Pancreas (tissue), 10 donors: Measurements from ENCODE around the gene VAMP2. TPM values are rescaled to one million over a fixed set of nuclear protein-coding genes. Genes with fewer than 3 reads are reported as not detected.

ENCODE experiments used
- ATAC-seq, 4 donors: fragments of 200-7000 bp; cut with Tn5 transposase; one replicate each; pipeline versions ENCODE4 v1.8.0 to v1.9.1; 2020; ENCODE audit warnings: mild to moderate bottlenecking in 4 of 4, moderate library complexity in 4 of 4
- DNase-seq, 6 donors: peaks; one replicate each; pipeline ENCODE4 v3.0.0-alpha.2; 2020
- FAIRE-seq: peaks from 2 replicates; lab custom pipeline; 2012; peaks lifted over from hg19 to GRCh38; lab: Jason Lieb, UNC
- H3K27ac ChIP-seq, 4 donors: fragments of 200-600 bp; sonication (generic); 1 replicate in 3 of 4; 2 replicates in 1 of 4; pipeline versions ENCODE4 v1.5.0 to v1.8.0; 2020
- H3K27me3 ChIP-seq, 4 donors: fragments of 200-600 bp; one replicate each; pipeline ENCODE4 v1.8.0; 2021
- H3K36me3 ChIP-seq, 3 donors: fragments of 200-600 bp; sonication (generic) in 1 of 3; one replicate each; pipeline versions ENCODE4 v1.5.0 to v1.8.0; 2020 to 2021
- H3K4me1 ChIP-seq, 3 donors: fragments of 200-600 bp; one replicate each; pipeline ENCODE4 v1.8.0; 2021
- H3K4me3 ChIP-seq, 4 donors: fragments of 200-600 bp; sonication (generic) in 2 of 4; one replicate each; pipeline versions ENCODE4 v1.5.0 to v1.8.0; 2020 to 2021
- H3K9me3 ChIP-seq, 4 donors: fragments of 200-600 bp; one replicate each; pipeline ENCODE4 v1.8.0; 2021
- CTCF ChIP-seq, 4 donors: fragments of 200-600 bp; sonication (generic) in 3 of 4; IDR thresholded peaks; one replicate each; pipeline versions ENCODE4 v1.5.0 to v1.8.0; 2021; ENCODE audit warnings: antibody characterized with exemption in 4 of 4
- WGBS, 2 donors: extraction: QIAGEN DNeasy Blood & Tissue Kit; methylation state at CpG; one replicate each; pipeline ENCODE4 v1.1.7; 2013; 5-methylcytosine and 5-hydroxymethylcytosine counted together
- intact Hi-C, 3 donors: fragments of 100-400 bp; cut with DNase I; formaldehyde crosslinking; loops; one replicate each; pipeline versions ENCODE4 v1.11.1 to v1.14.2; 2022
- polyA plus RNA-seq, 2 donors: library from polyadenylated mRNA; stranded (reverse); fragments of 200-250 nt; gene quantifications; one replicate each; pipeline ENCODE4 v1.2.3, GENCODE V29; 2013
- total RNA-seq, 6 donors: library from RNA; stranded (reverse); fragmentation: NEBNext Ultra II Directional in 4 of 6; extraction: Animal tissue kit (Norgen Biotek cat#: 25700) in 4 of 6; gene quantifications; one replicate each; pipeline versions ENCODE4 v1.2.1 to v1.2.4, GENCODE V29; 2021 to 2023
- donor health status: healthy with polysubstance abuse.
- donor health status: DM: no; HTN: no; CAD: no; lungs with moderate emphysema.
- donor health status: DM: no; HTN: no; CAD: no.
- donor health status: control.
- donor health status: control.
- donor health status: Bipolar disorder and iron deficiency.
- donor health status: DM: yes; HTN: yes; CAD: no.
- donor health status: DM: no; HTN: no; CAD: no.
- donor health status: DM: no; HTN: no; CAD: no.
- donor health status: DM: yes; HTN: yes; CAD: no.

VAMP2 gene
- total and polyA plus RNA-seq, 8 donors = 19.5 to 82.0 (median 30.0) TPM

DNA sequence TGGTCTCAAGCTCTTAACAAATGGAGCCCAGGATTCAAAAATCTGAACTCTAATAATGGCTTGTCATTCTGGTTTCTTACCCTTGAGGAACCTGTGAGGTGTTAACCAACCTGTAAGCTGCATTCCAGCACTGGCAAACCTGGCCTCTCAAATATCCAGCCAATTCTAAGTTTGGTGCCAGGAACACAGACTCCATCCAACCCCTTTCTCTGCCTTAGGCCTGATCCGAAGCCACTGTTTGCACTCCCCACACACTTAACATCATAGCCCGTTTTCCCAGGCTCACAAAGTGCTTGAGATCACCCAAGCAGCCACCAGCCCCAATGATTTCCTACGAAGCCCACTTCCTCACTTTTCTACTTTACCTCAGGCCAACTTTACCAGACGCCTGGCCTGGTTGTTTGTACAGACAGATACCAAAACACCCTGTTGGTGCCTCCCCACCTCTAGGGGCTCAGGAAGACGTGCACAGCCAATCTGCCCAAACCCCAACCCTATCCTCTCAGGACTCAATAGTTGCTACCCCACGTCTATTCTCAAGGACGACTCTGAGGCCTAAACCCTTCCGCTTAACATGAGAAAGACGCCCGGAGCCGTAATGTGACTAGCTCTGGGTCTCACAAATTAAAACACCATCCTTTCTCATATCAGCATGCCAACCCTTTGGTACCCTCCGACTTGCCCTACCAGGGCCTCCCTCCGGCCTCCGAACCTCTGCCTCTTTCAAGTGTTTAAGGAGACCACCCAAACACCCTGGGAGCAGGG is 7.3 kb downstream of the VAMP2 start:
- Histone ChIP-seq H3K9me3 (no peaks in the 10 kb centered on the region), H3K36me3 (peaks cover 0 to 9% (median 0%) of the 10 kb centered on the region in 3 donors), H3K27me3 (no peaks in the 10 kb centered on the region), H3K4me3 (peak overlapping the region; percentile 27 to 81 (median 64)), H3K27ac (peak overlapping the region; percentile 96 to 100 (median 99)), H3K4me1 (peaks cover 11 to 36% (median 13%) of the 10 kb centered on the region in 3 donors)
- TF ChIP-seq CTCF (IDR thresholded peaks at IDR 0.05) = no peak
- DNase-seq (peak in 3 of 6 donors; percentile 30 to 60 (median 52)), ATAC-seq (no peak), FAIRE-seq (no peak)
- intact Hi-C loops = no loop called here
- 5% methylated on average over 14 of the region's 14 CpGs for WGBS, 2 donors

DNA sequence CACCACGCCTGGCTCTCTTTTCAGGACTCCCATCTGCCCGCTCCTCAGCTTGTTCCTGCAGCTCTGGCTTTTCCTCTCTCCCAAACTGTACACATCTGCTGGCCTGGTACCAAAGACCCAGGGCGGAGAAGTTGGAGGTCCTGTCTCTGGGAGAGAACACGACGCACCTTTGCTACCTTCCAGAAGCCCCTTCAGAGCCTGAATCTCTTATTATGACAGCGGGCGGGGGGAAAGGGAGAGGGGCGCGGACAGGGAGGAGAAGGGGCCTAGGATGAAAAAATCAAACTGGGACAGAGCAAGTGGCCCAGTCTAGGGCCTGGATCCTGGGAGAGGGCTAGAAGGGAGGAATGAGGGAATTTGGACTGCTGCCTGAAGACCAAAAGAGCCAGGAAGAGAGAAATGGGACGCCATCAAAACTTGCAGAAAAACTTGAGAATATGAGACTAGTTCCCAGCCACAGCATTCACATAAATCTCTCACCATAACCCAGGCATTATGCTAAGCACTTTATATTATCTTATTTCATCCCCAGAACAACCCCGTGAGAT is 8.1 kb downstream of the VAMP2 start:
- Histone ChIP-seq H3K27ac (peak overlapping the region; percentile 96 to 100 (median 99)), H3K27me3 (no peaks in the 10 kb centered on the region), H3K36me3 (peaks cover 0 to 16% (median 4%) of the 10 kb centered on the region in 3 donors), H3K9me3 (no peaks in the 10 kb centered on the region), H3K4me1 (peaks cover 11 to 38% (median 13%) of the 10 kb centered on the region in 3 donors), H3K4me3 (peak overlapping the region in 3 of 4 donors; percentile 62 to 81 (median 65))
- ATAC-seq = no peak
- peak in 1 of 6 donors; percentile 42 for DNase-seq
- TF ChIP-seq CTCF (IDR thresholded peaks at IDR 0.05) = no peak
- intact Hi-C loops = no loop called here
- WGBS, 2 donors = 17 to 21% methylated on average over 11 of the region's 11 CpGs
- no peak for FAIRE-seq

DNA sequence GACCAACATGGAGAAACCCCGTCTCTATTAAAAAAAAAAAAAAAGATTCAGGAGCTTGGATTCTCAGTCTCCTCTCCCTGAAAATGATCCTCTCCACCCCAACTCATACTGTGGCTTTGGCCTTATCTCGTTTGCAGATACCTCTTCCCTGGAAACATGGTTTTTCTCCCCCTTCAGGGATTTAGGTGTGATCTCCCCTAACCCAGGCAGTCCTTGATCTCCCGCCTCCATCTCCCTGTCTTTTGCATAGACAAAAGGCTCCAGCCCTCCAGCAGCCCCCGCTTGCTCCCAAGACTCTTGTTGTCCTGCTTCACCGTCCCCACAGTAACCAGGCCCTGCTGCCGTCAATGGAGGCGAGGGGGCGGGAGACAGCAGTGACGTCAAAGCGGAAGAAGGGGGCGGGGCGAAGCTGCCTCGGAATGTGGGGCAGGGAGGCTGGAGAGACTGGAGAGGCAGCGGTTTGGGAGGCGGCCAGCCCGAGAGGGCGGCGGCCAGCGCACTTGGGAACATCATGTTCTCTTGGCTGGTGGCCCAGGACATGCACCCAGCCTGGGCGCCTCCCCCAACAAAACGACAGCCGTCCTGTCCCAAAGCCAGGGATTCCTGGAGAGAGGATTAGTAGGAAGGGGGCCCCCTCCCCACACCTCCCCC is 8.7 kb downstream of the VAMP2 start:
- Histone ChIP-seq H3K9me3 (no peaks in the 10 kb centered on the region), H3K4me3 (peak overlapping the region in 3 of 4 donors; percentile 62 to 81 (median 65)), H3K27me3 (no peaks in the 10 kb centered on the region), H3K4me1 (peaks cover 11 to 36% (median 13%) of the 10 kb centered on the region in 3 donors), H3K27ac (peak overlapping the region; percentile 96 to 100 (median 99)), H3K36me3 (peaks cover 0 to 22% (median 10%) of the 10 kb centered on the region in 3 donors)
- ATAC-seq (peak; percentile 49 to 57 (median 56)), FAIRE-seq (peak; percentile 93), DNase-seq (peak; percentile 98 to 100 (median 100))
- intact Hi-C loops = no loop called here
- no peak for TF ChIP-seq CTCF (IDR thresholded peaks at IDR 0.05)
- 1 to 2% methylated on average over 22 of the region's 22 CpGs for WGBS, 2 donors

- peak in 5 of 6 donors; percentile 82 to 93 (median 90) for DNase-seq
- H3K4me1 ChIP-seq = peaks cover 11 to 34% (median 13%) of the 10 kb centered on the region in 3 donors
- H3K27me3 ChIP-seq = no peaks in the 10 kb centered on the region
- peak overlapping the region in 2 of 4 donors; percentile 62 to 65 for H3K4me3 ChIP-seq
- ATAC-seq = peak; percentile 35 to 57 (median 49)
- FAIRE-seq = peak; percentile 34
- no peaks in the 10 kb centered on the region for H3K9me3 ChIP-seq
- intact Hi-C loops = no loop called here
- WGBS, 2 donors = 2 to 4% methylated on average over 13 of the region's 13 CpGs
- peaks cover 0 to 27% (median 13%) of the 10 kb centered on the region in 3 donors for H3K36me3 ChIP-seq
- no peak for TF ChIP-seq CTCF (IDR thresholded peaks at IDR 0.05)
- H3K27ac ChIP-seq = peak overlapping the region; percentile 96 to 100 (median 99)
These were observed 9.2 kb downstream of the VAMP2 start for GRCh38 chr17:8153525-8153956.
